H1 (cell line): Measurements from ENCODE around the gene CORO6. TPM values are rescaled to one million over a fixed set of nuclear protein-coding genes. Genes with fewer than 3 reads are reported as not detected.

ENCODE experiments used
- PHF8 ChIP-seq: fragments of 200-600 bp; sonication (generic); conservative IDR thresholded peaks from 2 replicates; pipeline ENCODE4 v1.7.1; 2012; ENCODE audit warnings: low read depth, mild to moderate bottlenecking, inconsistent platforms, low read length, moderate library complexity
- polyA plus RNA-seq, 7 experiments: library from polyadenylated mRNA; depleted of rRNA in 3 of 7; stranded (reverse) in 5 of 7; unstranded in 2 of 7; fragments of >200 nt in 5 of 7; fragments of 200-250 nt in 2 of 7; gene quantifications; 1 replicate in 5 of 7; 2 replicates in 1 of 7; 4 replicates in 1 of 7; pipeline versions ENCODE4 v1.2.1 to v1.2.3, GENCODE V29; 2011 to 2013; ENCODE audit warnings: missing spikeins in 2 of 7, mixed read lengths in 2 of 7
- total RNA-seq: library from RNA; stranded (reverse); fragmentation: NEBNext Ultra II Directional; extraction: Animal tissue kit (Norgen Biotek cat#: 25700); gene quantifications from 2 replicates; pipeline ENCODE4 v1.2.1, GENCODE V29; 2021

CORO6 gene
- total and polyA plus RNA-seq, 2 of the 8 experiments (the other 6 are each of a cell fraction or from before 2014, with no cell fraction given) = 2.5 to 8.6 TPM

GRCh38 chr17:29595943-29596774 is 26.6 kb downstream of the CORO6 start (continued):
- TF ChIP-seq PHF8 = no peak
